Mononuclear cell (primary cell): ENCODE data around the gene DPCD. TPM values are rescaled to one million over a fixed set of nuclear protein-coding genes. Genes with fewer than 3 reads are reported as not detected.

Experiments
- H3K27me3 ChIP-seq: 2 replicates; pipeline ENCODE4 v1.6.0; 2011; ENCODE audit warnings: low read length, control low read depth; ENCODE audit not compliant: insufficient read depth
- H3K4me1 ChIP-seq: 2 replicates; pipeline ENCODE4 v1.5.1; 2011; ENCODE audit warnings: mild to moderate bottlenecking, low read length, control low read depth; ENCODE audit not compliant: insufficient read depth
- H3K4me3 ChIP-seq: 2 replicates; pipeline ENCODE4 v1.5.1; 2011; ENCODE audit warnings: mild to moderate bottlenecking, low read length, moderate library complexity
- H3K9me3 ChIP-seq: 2 replicates; pipeline ENCODE4 v1.5.1; 2011; ENCODE audit warnings: low read depth, mild to moderate bottlenecking, control low read depth, low read length
- total RNA-seq: library from RNA; depleted of rRNA; stranded (reverse); fragments of >200 nt; gene quantifications from one replicate; pipeline ENCODE4 v1.2.3, GENCODE V29; 2012

Gene DPCD
- total RNA-seq, 1 donor = 3.8 TPM

DNA sequence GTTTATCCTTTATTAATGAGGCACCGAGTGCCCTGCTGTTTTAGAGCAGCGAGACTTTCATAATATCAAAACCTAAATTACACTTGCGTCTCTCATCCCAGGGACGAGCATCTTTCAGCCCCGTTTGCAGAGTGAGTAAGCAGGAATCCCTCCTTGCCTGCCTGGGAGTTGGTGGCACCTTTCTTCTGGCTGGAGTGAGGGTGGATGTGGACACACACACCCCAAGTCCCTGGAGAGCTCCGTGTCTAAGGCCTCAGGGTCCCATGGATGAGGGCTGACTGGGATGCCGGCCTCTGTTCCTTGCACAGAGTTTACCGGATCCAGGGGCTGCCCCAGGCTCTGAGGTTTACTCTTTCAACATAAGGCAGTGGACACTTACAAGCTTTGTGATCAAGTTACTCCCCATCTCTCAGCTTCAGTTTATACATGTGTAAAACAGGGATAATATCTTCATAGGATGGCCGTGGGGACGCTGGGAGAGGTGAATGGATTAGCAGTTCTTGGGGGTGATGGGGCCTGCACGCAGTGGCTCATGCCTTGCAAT lies 24.6 kb upstream of the DPCD start:
- peaks cover 36% of the 10 kb centered on the region for H3K27me3 ChIP-seq
- H3K4me3 ChIP-seq = no peak overlapping the region
- no peaks in the 10 kb centered on the region for H3K9me3 ChIP-seq
- H3K4me1 ChIP-seq = peaks cover 3% of the 10 kb centered on the region

DNA sequence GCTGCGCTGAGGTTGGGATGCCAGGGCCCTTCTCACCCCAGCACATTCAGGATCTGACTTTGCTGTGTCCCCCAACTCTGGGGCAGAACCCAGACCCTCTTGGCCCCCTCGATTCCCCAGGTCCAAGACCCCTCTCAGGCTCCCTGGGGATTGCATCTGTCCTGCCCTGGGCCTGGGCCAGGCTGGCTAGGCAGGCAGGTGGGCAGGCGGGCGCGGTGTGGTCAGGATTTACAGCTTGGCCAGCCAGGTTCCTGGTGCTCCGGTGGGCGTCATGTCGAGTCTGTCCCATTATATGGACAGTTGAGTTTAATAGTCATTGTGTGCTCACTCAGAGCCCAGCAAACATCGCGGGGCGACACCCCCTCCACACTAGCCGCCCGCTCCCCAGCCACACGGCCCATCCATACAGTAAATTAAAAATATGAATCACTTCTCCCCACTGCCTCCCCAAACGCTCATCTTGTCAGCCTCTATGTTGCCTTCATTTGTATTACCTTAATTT lies 23.6 kb upstream of the DPCD start:
- Histone ChIP-seq H3K4me1 (peaks cover 7% of the 10 kb centered on the region), H3K9me3 (no peaks in the 10 kb centered on the region), H3K4me3 (no peak overlapping the region), H3K27me3 (peaks cover 42% of the 10 kb centered on the region)

DNA sequence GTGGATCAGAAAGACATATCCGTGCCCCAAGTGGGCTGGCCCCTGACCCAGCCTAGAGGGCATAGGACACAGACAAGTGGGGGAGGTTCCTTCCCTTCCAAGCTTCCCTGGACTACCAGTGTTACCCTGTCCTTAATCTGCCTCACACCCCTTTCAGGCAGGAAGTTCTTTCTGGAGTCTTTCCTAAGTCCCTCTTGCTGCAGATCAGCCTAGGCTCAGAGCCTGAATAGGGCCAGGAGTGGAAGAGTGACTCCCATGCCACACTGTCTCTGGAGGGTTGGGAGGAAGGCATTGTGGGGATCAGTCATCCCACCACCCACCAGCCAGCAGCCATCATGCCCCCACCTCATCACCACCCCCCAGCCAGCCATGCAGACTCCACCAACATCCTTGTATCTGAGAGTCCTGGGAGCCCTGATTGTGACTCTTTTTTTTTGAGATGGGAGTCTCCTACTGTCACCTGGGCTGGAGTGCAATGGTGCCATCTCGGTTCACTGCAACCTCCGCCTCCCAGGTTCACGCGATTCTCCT lies 22.7 kb upstream of the DPCD start:
- H3K4me1 ChIP-seq = peaks cover 15% of the 10 kb centered on the region
- peaks cover 46% of the 10 kb centered on the region for H3K27me3 ChIP-seq
- H3K9me3 ChIP-seq = no peaks in the 10 kb centered on the region
- H3K4me3 ChIP-seq = no peak overlapping the region

DNA sequence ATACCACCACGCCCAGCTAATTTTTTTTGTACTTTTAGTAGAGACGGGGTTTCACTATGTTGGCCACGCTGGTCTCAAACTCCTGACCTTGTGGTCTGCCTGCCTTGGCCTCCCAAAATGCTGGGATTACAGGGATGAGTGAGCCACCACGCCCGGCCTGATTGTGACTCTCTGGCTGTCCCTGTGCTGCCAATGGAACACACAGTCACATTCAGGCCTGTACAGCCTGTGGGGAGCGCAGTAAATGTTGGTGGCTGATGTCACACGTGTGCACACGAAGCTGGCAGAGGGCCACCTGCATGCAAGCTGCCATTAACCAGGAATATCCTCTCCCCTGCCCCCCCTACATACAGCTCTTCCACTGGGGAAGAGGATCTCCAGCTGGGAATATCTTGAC lies 22.2 kb upstream of the DPCD start:
- Histone ChIP-seq H3K9me3 (no peaks in the 10 kb centered on the region), H3K27me3 (peaks cover 46% of the 10 kb centered on the region), H3K4me3 (no peak overlapping the region), H3K4me1 (peaks cover 20% of the 10 kb centered on the region)

DNA sequence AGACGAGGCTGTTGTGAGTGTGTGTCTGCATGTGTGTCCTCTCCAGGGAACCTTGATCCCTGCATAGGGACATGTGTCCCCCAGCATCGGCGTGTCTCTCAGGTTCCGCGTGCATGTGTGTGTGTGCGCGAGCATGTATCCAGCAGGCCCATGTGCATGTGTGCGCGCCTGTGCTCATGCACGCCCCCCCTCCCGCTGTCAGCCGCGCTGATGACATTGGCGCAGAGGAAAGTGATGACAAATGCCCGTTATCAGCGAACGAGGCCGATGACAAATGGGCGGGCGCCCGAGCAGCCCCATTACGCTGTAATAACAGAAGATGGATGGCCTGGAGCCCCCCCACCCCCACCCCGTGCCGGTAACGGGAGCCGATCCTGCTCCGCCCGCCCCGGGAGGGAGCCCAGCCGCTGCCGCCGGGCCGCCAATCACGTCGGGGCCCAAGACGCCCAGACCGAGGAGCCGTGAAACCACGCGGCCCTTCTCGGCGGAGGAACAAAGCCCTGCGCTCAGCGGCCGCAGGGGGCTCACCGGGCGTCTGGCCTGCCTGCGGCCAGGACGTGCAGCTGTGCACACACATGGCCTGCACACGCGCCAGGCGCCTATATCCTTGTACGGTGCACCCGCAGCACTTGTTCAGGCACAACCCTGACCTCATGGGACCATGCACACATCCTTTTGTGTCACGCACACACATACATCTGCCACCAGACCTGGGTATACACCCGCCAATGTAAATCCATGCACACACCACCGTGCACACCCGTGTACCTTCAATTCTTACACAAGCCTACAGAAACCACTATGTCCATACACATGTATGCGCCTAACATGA lies 21.6 kb upstream of the DPCD start:
- Histone ChIP-seq H3K27me3 (peaks cover 46% of the 10 kb centered on the region), H3K4me3 (no peak overlapping the region), H3K9me3 (no peaks in the 10 kb centered on the region), H3K4me1 (peaks cover 23% of the 10 kb centered on the region)

DNA sequence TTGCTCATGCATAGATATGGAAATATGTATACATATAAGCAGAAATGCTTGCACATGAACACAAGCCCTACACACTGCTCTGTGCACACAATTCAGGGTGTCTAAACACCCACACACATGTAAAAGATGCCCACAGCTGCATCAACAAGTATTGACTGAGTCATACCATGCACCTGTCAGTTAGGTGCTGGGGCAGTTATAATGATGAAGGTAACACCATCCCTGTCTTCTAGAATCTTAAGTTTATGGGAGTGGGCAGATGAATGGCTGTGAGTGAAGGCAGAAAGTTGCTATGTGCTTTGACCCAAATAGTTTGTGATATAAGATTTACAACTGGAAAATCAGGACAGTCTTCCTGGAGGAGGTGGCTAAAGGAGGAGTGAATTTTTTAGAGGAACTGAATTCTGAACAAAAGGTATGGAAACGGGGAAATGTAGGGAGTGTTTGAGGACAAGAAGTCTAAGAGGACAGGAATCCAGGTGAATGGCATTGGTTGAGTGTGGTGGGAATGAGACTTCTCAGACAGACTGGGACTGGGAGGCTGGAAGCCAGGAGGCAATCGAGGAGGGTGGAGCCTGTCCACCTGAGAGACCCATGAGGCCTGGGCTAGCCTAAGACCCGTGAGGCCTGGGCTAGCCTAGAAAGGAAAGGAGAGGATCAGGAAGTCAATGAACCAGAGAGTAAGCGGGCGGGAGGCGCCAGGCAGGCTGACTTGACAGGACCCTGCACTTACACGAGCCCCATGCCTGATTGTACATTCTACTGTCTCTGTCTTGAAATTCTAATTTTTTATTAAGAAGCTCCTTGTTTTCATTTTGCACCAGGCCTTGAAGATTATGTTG lies 20.7 kb upstream of the DPCD start:
- H3K9me3 ChIP-seq = no peaks in the 10 kb centered on the region
- peaks cover 46% of the 10 kb centered on the region for H3K27me3 ChIP-seq
- peaks cover 23% of the 10 kb centered on the region for H3K4me1 ChIP-seq
- no peak overlapping the region for H3K4me3 ChIP-seq

DNA sequence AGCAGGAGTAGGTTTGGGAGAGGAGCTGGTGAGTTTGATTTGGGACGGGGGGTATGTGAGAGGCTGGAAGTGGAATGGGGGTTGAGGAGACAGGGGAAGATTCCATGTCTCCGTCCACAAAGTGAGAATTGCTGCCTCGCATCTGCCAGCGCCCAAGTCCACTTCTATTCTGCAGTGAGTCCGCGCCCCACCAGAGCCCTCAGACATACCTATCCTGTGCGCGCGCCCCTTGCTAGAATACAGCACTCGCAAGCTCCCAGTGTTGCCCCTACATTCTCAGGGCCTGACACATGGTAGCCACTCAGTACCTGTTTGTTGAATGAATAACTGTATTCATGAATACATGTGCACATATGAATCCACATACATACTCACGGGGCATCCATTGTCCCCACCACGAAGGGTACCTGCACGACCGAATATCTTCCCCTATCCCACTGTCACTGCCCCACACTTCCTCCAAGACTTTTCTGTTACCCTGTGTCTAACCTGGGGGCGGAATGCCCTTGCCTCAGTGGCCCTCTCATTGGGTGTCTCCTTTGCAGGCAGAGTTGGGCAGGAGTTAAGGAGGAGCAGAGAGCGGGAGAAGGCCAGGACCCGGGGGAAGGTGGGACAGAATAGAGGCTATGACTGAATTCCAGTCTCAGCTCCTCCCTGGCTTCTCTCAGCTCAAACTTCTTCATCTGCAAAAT lies 19.9 kb upstream of the DPCD start:
- Histone ChIP-seq H3K4me3 (no peak overlapping the region), H3K4me1 (peaks cover 23% of the 10 kb centered on the region), H3K27me3 (peaks cover 46% of the 10 kb centered on the region), H3K9me3 (no peaks in the 10 kb centered on the region)

DNA sequence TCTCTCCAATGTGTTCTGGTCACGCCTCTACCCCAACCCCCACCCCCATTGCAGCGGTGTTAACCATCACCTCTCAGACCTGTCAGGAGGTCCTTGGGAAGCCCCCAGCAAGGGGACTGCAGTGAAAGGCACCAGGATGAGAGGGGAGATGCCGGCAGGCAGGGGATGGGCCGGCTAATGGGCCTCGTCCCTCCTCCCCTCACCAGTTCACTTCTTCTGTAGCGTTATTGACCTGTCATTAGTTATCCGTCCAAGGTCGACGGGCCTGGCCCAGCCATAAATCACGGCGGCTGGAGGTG lies 18.8 kb upstream of the DPCD start:
- H3K4me1 ChIP-seq = peaks cover 23% of the 10 kb centered on the region
- H3K27me3 ChIP-seq = peaks cover 46% of the 10 kb centered on the region
- H3K9me3 ChIP-seq = no peaks in the 10 kb centered on the region
- H3K4me3 ChIP-seq = no peak overlapping the region

DNA sequence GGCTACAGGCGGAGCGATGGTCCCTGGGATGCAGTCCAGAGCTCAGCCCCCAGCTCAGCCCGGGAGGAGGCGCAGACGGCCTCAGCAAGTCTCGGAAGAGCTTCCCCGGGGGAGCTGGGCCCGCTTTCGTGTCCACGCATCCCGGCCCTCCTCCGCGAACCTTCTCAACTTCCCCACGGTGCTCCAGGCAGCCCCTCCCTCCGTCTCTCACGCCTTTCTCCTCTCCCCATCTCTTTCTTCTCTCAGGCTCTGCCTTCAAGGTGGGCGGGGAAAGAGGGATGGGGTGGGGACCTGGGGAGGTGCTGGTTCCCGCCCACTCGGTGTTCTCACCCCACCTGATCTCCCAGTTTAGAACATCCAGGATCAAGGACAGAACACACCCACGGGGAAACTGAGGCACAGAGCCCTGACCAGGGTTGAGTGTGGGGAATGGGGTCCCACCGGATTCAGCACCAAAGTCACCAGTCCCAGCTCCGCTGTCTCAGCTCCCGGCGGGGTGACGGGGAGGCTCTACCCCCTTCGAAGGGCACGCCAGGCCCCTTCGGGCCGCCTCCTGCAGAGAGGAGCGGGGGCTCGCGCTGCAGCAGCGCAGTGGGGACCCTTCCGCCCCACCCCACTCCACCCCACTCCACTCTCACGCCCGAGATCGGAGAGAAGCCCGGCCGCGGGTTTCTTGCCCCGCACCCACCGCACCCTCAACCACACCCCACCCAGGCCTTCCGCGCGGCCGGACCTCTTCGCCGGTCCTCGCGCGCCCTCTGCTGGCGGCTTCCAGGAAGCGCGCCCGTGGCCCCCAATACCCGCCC lies 18.3 kb upstream of the DPCD start:
- Histone ChIP-seq H3K27me3 (peaks cover 46% of the 10 kb centered on the region), H3K4me1 (peaks cover 23% of the 10 kb centered on the region), H3K9me3 (no peaks in the 10 kb centered on the region), H3K4me3 (peak overlapping the region; percentile 46)

DNA sequence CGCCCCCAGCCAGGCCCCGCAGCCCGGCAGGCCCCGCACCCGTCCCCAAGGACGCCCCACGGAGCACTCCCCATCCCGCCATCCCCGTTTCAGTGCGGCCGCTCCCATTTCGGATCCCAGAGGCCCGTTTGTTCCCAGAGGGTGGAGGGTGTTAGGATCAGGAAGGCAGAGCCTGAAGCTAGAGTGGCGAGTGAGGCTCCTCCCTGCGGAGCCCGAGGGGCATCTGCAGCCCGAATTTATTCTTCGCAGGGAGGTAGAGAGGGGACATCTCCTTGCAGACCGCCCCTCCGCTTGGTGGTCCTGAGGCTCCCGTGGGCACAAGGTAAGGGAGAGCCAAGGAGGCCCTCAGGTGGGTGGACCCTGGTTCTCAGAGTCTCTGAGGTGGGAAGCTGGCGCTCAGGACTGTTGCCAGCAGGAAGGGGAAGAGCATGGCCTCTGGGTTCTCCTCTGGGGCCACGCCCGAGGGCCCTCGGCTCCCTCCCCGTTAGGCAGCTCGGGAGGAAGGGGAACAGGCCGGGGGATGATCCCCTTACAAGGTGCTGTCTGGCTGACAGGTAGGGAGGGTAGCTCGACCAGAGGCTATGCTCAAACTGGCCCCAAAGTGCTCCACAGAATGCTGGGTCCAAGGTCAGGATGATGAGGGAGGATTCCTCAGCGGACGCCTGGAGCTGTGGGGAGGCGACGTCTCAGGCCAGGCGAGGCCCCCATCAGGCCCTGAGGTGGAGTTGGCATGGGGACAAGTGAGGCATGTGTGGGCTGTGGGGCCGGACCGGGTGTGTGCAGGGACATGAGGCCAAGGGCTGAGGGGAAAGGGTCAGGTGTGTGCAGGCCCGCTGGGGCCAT lies 17.5 kb upstream of the DPCD start:
- H3K9me3 ChIP-seq = no peaks in the 10 kb centered on the region
- peaks cover 39% of the 10 kb centered on the region for H3K27me3 ChIP-seq
- peaks cover 23% of the 10 kb centered on the region for H3K4me1 ChIP-seq
- H3K4me3 ChIP-seq = peak overlapping the region; percentile 46

DNA sequence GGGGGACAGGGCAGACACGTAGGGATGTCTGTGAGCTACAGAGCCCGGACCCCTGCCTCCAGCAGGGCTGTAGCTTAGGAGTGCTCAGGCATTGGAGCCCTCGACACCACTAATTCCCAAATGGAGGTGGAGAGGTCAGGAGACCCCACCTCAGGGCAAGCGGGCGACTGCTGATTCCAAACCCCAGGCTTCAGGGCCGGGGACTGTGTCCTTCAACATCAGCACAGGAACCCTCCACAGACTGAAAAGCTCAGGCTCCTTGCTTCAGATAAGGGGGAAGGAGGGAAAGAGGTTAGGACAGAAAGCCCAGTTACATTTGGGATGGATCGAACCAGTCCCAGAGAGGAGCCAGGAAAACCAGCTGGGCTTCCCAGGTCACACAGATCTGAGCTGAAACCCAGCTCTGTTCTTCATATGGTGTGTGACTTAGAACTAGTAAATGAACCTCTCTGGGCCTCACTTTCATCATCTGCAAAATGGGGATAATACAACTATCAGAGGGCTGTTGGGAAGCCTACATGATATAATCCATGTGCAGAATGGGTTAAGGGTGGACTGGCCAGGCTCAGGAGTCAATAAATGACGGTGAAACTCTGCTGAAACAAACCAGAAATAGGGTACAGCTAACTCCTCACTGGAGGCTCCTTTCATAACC lies 16.7 kb upstream of the DPCD start:
- Histone ChIP-seq H3K9me3 (no peaks in the 10 kb centered on the region), H3K27me3 (peaks cover 32% of the 10 kb centered on the region), H3K4me3 (no peak overlapping the region), H3K4me1 (peaks cover 23% of the 10 kb centered on the region)

DNA sequence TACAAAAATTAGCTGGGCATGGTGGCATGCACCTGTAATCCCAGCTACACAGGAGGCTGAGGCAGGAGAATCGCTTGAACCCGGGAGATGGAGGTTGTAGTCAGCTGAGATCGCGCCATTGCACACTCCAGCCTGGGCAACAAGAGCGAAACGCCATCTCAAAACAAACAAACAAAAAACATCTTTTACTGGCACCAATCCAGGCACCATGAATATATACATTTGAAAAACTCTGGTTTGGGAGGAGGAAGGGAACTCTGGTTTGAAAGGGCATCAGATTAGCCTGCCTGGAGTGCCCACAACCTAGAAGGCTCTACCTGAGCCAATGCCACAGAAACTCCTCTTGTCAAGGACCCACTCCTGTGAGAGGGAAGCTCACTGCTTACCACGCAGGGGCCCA lies 16.0 kb upstream of the DPCD start:
- no peak overlapping the region for H3K4me3 ChIP-seq
- H3K27me3 ChIP-seq = peaks cover 24% of the 10 kb centered on the region
- H3K9me3 ChIP-seq = no peaks in the 10 kb centered on the region
- peaks cover 20% of the 10 kb centered on the region for H3K4me1 ChIP-seq

DNA sequence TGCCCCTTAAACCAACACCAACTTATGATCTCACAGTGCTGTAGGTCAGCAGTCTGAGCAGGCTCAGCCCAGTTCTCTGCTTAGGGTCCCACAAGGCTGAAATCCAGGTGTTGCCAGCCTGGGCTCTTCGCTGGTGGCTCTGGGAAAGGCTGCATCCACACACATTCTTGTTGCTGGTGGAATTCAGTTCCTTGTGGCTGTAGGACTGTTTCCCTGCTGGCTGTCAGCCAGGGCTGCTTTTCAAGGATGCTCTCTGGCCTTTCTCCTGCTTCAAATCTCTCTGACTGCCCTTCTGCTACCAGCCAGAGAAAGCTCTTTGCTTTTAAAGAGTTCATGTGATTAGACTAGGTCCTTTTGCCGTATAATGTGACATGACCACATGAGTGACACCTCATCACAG lies 15.3 kb upstream of the DPCD start:
- H3K27me3 ChIP-seq = peaks cover 18% of the 10 kb centered on the region
- peaks cover 20% of the 10 kb centered on the region for H3K4me1 ChIP-seq
- no peak overlapping the region for H3K4me3 ChIP-seq
- H3K9me3 ChIP-seq = no peaks in the 10 kb centered on the region
